Gastroesophageal sphincter (tissue), 3 donors: ENCODE measurements around the gene TEX264.

ENCODE experiments used
- CTCF ChIP-seq, 4 experiments: fragments of 200-600 bp in 2 of 4; fragments of 450-650 bp in 2 of 4; sonication (generic) in 1 of 4; IDR thresholded peaks; one replicate each; pipeline ENCODE4 v1.5.1; 2017 to 2019; ENCODE audit warnings: antibody characterized with exemption in 4 of 4, mild to moderate bottlenecking in 2 of 4, moderate library complexity in 2 of 4
- POLR2A ChIP-seq, 2 donors: fragments of 450-650 bp; IDR thresholded peaks; one replicate each; pipeline ENCODE4 v1.6.1; 2017; ENCODE audit warnings: antibody characterized with exemption in 2 of 2, mild to moderate bottlenecking in 2 of 2, moderate library complexity in 1 of 2

- TF ChIP-seq POLR2A (IDR thresholded peaks at IDR 0.05) (no peak), CTCF (IDR thresholded peaks at IDR 0.05) (no peak)
These were observed 32.9 kb downstream of the TEX264 start for GRCh38 chr3:51703761-51704510.
